Adipocyte (in vitro differentiated cells): ENCODE results near the gene FRMPD2.

Experiments
- DNase-seq: peaks from one replicate; pipeline ENCODE4 v3.0.0-alpha.2; 2015; ENCODE audit warnings: low read depth
- H3K27me3 ChIP-seq: replicated peaks from 2 replicates; pipeline ENCODE4 v1.7.0; 2013; ENCODE audit warnings: mild to moderate bottlenecking, low read length, moderate library complexity; ENCODE audit not compliant: control insufficient read depth, insufficient read depth
- H3K36me3 ChIP-seq: 2 replicates; pipeline ENCODE4 v1.7.0; 2013; ENCODE audit warnings: low read length, mild to moderate bottlenecking, moderate library complexity; ENCODE audit not compliant: control insufficient read depth, insufficient read depth, severe bottlenecking
- H3K4me1 ChIP-seq: 2 replicates; pipeline ENCODE4 v1.7.0; 2013; ENCODE audit warnings: mild to moderate bottlenecking, low read length, moderate library complexity; ENCODE audit not compliant: control insufficient read depth, insufficient read depth
- H3K4me3 ChIP-seq: 2 replicates; pipeline ENCODE4 v1.7.0; 2013; ENCODE audit warnings: mild to moderate bottlenecking, low read length, moderate library complexity
- H3K9ac ChIP-seq: 2 replicates; pipeline ENCODE4 v1.7.0; 2013; ENCODE audit warnings: mild to moderate bottlenecking, low read length, moderate library complexity
- H3K9me3 ChIP-seq: 2 replicates; pipeline ENCODE4 v1.7.0; 2013; ENCODE audit warnings: mild to moderate bottlenecking, low read length, moderate library complexity; ENCODE audit not compliant: control insufficient read depth

Gene FRMPD2

DNA sequence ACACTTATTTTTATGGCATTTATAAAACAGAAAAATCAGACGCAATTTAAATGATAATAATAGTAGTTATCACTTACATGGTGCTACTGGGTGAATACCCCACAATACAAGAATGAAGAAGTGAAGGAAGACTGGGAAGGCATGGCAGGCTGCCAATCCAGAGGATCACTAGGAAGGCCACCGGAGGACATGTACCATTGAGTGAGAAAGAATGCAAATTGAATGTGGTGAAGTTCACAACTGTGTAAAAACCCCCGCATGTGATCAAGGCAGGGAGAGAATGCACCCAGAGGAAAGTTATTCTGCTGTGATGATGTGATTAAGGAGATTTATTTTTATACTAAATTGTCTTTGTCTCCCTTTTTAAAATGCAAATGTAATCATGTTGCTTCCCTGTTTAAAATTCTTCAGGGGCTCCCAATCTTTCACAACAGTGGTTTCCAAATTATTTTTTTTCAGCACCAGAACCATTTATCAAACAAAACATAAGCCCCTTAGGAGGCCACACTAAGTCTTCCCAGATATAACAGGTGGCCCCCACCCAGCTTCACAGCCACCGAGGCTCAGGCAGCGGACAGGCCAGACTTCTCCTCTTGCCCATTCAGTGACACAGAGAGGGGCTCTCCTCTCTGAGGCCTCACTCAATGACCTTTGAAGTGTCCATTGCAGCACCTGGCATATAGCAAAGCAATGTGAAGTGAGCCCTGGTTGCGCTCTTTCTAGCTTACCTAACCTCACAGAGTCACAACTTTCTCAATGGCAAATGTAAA lies 59.6 kb downstream of the FRMPD2 start:
- peaks cover 8% of the 10 kb centered on the region for H3K9me3 ChIP-seq
- H3K36me3 ChIP-seq = no peaks in the 10 kb centered on the region
- H3K4me1 ChIP-seq = no peaks in the 10 kb centered on the region
- peaks cover 49% of the 10 kb centered on the region for H3K27me3 ChIP-seq
- H3K9ac ChIP-seq = no peak overlapping the region
- no peak for DNase-seq
- H3K4me3 ChIP-seq = no peak overlapping the region

DNA sequence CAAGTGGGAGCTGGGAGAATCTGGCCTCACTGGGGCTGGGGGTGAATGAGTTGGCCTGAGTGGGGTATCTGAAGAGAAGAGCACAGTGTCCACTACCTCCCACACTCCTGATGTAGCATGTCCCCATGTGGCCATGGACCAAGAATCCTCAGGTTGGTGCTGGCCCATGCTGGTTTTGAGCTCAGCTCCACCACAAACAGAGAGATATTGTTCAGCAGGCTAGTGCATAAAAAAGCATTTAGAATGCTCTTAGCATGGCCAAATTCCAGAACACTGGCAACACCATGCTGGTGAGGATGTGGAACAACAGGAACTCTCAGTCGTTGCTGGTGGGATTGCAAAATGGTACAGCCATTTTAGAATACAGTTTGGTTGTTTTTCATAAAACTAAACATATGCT lies 61.4 kb downstream of the FRMPD2 start:
- Histone ChIP-seq H3K4me3 (no peak overlapping the region), H3K9ac (no peak overlapping the region), H3K36me3 (no peaks in the 10 kb centered on the region), H3K4me1 (no peaks in the 10 kb centered on the region), H3K27me3 (peaks cover 38% of the 10 kb centered on the region), H3K9me3 (peaks cover 8% of the 10 kb centered on the region)
- DNase-seq = no peak

DNA sequence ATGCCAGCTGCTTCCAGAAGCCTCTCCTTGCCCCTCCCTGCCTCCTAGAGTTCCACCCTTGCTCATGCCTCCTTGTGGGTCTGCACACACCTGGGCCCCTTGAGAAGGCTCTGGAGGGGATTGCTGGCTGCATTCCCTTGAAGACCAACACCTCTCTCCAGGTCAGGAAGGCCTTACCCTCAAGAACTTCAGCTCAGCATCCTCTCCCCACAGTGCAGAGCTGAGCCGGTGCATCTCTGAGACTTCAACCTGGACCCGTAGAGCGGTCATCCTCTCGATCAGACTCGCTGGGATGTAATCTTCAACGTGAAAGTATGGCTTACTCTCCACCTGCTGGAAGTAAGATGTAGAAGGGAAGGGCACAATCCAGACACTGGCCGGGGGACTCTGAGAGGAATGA lies 62.7 kb downstream of the FRMPD2 start:
- no peaks in the 10 kb centered on the region for H3K36me3 ChIP-seq
- no peaks in the 10 kb centered on the region for H3K4me1 ChIP-seq
- H3K9me3 ChIP-seq = peaks cover 8% of the 10 kb centered on the region
- no peak for DNase-seq
- H3K27me3 ChIP-seq = peaks cover 38% of the 10 kb centered on the region
- no peak overlapping the region for H3K9ac ChIP-seq
- H3K4me3 ChIP-seq = no peak overlapping the region

DNA sequence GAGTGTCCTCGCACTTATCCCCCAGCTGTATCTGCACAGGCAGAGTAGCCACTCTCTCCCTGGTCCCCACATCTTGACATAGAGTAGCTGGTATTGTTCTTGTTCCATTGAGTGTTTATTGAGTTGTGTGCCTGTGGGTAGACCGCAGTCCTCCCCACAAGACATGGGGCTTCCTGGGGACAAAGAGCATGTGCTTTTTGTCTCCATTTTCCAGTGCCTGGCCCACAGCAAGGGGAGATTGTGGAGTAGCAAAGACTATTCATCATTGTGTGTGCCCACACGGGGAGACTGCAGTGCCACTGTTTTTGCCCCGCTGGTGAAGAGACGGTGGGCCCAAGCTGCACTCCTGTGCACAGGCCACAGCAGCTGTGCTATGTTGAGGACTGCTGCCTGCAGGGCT lies 63.5 kb downstream of the FRMPD2 start:
- peaks cover 38% of the 10 kb centered on the region for H3K27me3 ChIP-seq
- no peak overlapping the region for H3K9ac ChIP-seq
- DNase-seq = no peak
- no peaks in the 10 kb centered on the region for H3K4me1 ChIP-seq
- peaks cover 8% of the 10 kb centered on the region for H3K9me3 ChIP-seq
- H3K4me3 ChIP-seq = no peak overlapping the region
- no peaks in the 10 kb centered on the region for H3K36me3 ChIP-seq

DNA sequence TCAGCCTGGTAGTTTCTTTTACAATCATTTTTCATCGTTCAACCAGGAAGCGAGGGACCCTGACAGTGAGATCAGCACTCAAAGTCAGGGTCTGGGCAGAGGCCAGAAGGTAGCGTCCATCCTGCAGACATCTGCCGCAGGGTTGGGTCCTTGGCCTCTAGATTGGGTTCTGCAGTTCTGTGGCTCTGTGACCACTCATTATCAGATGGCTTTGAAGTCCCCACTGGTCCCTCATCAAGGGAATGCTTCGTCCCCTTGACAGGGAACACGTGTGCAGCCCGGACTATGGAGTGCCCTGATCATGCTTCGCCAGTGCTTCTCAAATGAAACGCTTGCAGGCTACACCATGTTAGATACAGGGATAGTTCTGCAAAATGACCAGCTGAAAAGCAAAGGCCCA lies 64.1 kb downstream of the FRMPD2 start:
- Histone ChIP-seq H3K36me3 (no peaks in the 10 kb centered on the region), H3K4me1 (no peaks in the 10 kb centered on the region), H3K9ac (no peak overlapping the region), H3K9me3 (peaks cover 3% of the 10 kb centered on the region), H3K4me3 (no peak overlapping the region), H3K27me3 (peaks cover 38% of the 10 kb centered on the region)
- DNase-seq = no peak

DNA sequence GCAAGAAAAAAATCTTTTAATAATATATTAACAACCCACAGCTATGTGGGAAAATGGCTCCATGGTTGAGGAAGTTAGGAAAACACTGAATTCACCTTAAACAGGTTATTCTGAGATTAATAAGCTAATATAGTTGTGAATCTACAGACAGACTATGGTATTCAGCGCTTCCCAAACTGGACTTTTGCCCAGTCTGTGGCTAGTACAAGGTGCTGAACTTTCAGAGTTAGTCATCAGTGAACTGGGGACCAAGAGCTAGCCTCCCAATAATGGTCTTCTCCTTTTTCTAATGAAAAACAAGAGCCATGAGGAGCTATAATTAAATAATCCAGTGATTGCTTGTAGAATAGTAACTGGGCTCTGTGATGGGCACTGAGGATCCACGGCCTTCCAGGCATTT lies 65.3 kb downstream of the FRMPD2 start:
- no peak overlapping the region for H3K9ac ChIP-seq
- no peaks in the 10 kb centered on the region for H3K4me1 ChIP-seq
- H3K9me3 ChIP-seq = peaks cover 3% of the 10 kb centered on the region
- H3K36me3 ChIP-seq = no peaks in the 10 kb centered on the region
- no peak overlapping the region for H3K4me3 ChIP-seq
- H3K27me3 ChIP-seq = peaks cover 41% of the 10 kb centered on the region
- no peak for DNase-seq

DNA sequence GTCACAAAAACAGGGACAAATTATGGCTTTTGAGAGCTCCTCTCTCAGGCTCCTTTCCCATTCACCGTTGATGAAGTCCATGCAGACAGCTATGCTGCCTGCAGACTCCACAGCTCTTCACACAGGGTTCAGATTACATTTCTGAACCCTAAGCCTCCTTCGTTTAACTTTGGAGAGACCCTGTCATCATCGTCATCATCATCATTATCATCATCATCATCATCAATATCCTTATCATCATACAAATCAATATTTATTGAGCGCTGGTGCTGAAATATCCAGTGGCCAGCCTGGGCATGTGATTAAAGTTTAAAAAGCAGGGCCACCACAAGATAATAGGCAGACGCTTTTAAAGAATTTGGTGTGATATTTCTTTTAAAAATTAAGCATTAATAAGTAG lies 66.6 kb downstream of the FRMPD2 start:
- DNase-seq = no peak
- Histone ChIP-seq H3K27me3 (peaks cover 32% of the 10 kb centered on the region), H3K9me3 (peaks cover 3% of the 10 kb centered on the region), H3K4me3 (no peak overlapping the region), H3K4me1 (no peaks in the 10 kb centered on the region), H3K36me3 (no peaks in the 10 kb centered on the region), H3K9ac (no peak overlapping the region)

DNA sequence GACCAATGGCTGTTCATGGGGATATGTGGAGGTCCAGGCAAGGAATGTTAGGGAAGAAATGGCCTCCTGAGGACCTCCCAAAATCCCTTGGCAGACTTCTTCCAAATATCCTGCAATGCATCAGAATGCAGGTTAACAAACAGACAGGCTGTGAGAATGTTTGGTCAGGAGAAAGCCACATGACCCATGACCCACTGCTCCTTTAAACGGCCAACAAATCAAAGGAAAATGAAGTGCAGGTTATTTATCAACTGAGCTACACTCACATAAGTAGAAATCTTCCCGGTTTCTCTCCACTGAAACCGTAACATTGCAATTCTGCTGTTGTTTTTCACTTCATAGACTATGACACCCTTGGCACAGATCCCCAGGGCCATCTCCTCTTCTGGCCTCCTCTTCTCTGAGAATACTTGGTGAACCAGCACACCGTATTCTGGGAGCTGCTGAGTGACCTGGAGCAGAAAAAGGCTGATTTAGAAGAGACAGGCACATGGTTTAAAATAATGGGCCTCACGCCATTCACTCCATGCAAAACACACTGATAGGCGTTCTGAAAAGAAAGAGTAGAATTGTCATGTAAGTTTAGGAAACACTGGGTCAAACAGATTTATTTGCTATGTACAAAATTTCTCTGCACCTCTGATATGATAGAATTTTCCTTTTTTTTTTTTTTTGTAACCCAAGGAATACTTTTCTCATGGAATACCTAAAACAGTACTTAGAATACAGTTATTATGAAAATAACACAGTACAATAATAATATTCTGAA lies 67.8 kb downstream of the FRMPD2 start:
- Histone ChIP-seq H3K4me3 (no peak overlapping the region), H3K27me3 (peaks cover 24% of the 10 kb centered on the region), H3K9me3 (peaks cover 3% of the 10 kb centered on the region), H3K4me1 (no peaks in the 10 kb centered on the region), H3K36me3 (no peaks in the 10 kb centered on the region), H3K9ac (no peak overlapping the region)
- DNase-seq = no peak

DNA sequence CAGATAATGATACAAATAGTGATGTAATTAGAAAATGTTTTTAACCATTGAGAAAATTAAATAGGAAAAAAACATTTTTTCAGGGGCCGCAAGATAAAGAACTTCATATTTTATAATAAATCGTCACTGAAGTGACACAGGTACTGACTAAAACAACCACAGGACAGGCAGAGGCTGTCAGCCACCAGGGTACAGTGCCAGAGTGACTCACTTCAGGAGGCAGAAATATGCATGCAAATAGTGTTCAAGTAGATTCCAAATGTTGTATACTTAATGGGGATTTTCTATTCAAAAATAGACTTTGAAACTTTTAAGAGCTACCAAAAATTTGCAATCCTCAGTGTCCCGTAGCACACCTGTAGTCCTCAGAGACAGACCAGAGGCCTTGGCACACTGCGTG lies 68.6 kb downstream of the FRMPD2 start:
- Histone ChIP-seq H3K27me3 (peaks cover 20% of the 10 kb centered on the region), H3K36me3 (no peaks in the 10 kb centered on the region), H3K4me1 (no peaks in the 10 kb centered on the region), H3K9ac (no peak overlapping the region), H3K9me3 (peaks cover 1% of the 10 kb centered on the region), H3K4me3 (no peak overlapping the region)
- no peak for DNase-seq

DNA sequence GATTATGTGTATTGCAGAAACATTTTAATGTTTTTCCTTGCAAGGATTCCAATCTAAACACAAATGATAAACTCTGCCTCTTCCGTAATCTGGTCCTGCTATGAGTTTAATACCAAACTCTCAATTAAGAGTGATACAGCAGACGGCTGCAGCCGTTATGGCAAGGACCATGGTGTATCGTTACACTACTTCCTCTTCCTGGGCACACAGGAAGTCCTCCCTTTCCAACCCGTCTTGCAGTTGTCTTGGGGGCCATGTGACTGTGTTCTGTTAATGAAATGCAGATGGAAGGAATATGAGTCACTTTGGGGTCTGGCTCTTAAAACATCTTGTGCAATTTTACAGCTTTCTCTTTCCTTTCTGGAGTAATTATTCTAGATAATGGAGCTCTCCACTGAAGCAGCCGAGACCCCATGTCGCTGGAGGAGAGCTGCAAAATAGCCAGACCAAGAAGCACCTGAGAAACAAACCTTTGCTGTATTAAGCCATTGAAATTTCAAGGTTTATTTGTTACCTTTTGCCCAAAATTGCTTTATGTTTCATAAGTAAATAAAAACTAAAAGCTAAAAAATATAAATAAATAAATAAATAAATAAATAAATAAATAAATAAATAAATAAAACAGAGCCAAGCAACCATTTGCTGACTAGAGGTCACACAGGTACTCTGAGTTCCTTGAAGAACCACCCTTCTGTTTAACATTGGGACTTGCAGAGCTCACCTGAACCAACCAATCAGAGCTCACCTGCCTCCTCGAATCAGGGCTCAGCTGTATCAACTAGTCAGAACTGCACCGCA lies 74.7 kb downstream of the FRMPD2 start:
- H3K4me1 ChIP-seq = peaks cover 4% of the 10 kb centered on the region
- H3K4me3 ChIP-seq = peak overlapping the region; percentile 78
- no peaks in the 10 kb centered on the region for H3K36me3 ChIP-seq
- peak; percentile 85 for DNase-seq
- H3K9ac ChIP-seq = no peak overlapping the region
- H3K9me3 ChIP-seq = no peaks in the 10 kb centered on the region
- H3K27me3 ChIP-seq = peaks cover 15% of the 10 kb centered on the region

DNA sequence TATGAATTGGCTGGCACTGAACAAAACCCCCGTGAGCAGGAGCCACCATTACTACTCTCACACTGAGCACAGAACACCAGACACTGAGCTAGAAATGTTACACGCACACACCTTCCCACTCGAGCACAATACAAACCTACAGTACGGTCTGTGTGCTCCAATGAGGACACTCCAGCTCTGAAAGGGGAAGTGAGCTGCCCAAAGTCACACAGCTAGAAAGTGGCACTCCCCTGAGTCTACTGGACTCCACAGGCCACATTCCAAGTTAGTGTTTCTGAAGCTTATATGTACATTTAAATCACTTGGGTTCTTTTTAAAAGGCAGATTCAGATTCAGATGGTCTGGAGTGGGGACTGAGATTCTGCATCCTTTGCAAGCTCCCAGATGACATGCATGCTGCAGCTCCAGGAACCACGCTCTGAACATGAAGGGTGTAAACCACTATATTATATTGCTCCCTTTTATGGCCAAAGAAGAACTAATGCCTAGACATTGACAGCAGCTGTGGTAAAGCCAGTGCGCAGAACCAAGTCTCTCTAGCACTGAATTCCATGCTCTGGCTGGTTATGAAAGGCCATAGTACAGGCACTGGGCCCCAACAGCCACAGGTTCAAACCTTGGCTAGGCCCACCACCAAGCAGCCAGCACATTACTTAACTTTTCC lies 77.1 kb downstream of the FRMPD2 start:
- Histone ChIP-seq H3K36me3 (no peaks in the 10 kb centered on the region), H3K4me1 (peaks cover 4% of the 10 kb centered on the region), H3K9ac (no peak overlapping the region), H3K27me3 (peaks cover 24% of the 10 kb centered on the region), H3K9me3 (no peaks in the 10 kb centered on the region), H3K4me3 (no peak overlapping the region)
- no peak for DNase-seq
